ENCODE measurements around the gene TNS2. TPM values are rescaled to one million over a fixed set of nuclear protein-coding genes. Genes with fewer than 3 reads are reported as not detected.

The TNS2 gene
- total and polyA plus RNA-seq, 3 experiments from 2014 or later, result 0.35 to 5.6 (median 2.1) TPM

DNA sequence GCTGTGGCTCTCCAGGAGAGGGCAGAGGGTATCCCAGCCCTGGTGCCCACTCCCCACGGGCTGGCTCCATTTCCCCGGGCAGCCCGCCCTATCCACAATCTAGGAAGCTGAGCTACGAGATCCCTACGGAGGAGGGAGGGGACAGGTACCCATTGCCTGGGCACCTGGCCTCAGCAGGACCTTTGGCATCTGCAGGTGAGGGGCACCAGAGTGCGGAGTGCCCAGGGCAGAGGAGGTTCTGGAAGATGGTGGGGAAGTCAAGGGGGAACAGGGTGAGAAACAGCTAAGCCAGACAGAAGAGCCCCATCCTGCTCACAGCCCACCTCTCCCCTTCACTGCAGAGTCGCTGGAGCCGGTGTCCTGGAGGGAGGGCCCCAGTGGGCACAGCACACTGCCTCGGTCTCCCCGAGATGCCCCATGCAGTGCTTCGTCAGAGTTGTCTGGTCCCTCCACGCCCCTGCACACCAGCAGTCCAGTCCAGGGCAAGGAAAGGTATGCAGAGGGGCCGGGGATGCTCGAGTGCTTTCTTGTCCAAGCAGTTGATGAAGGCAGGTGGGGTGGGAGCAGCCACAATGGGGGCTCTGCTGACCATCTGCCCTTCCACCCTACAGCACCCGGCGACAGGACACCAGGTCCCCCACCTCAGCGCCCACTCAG, 10.3 kb downstream of the TNS2 start:
- H3K27ac ChIP-seq (ENCODE audit: low read depth, low read length), result no peak overlapping the region
- Mint-ChIP-seq H3K4me1 (peaks cover 0 to 6% (median 4%) of the 10 kb centered on the region in 3 donors), H3K4me3 (no peak overlapping the region), H3K27me3 (no peaks in the 10 kb centered on the region), H3K36me3 (peaks cover 0 to 22% (median 3%) of the 10 kb centered on the region in 3 donors), H3K27ac (peak overlapping the region in 2 of 8 donors; percentile 54 to 66), H3K9me3 (no peaks in the 10 kb centered on the region)
- H3K36me3 ChIP-seq (ENCODE audit: insufficient read depth, low read length), result peaks cover 4% of the 10 kb centered on the region
- H3K4me3 ChIP-seq (ENCODE audit: low read length), result no peak overlapping the region
- H3K9me3 ChIP-seq (ENCODE audit: low read length), result no peaks in the 10 kb centered on the region
- DNase-seq, result no peak
- CTCF ChIA-PET, result interaction anchor here (10.9 kb wide), 1 partner anchor 36 kb away, joined by 243 read pairs; the partner anchor contains the start of genes IGFBP6 and SOAT2
- H3K4me1 ChIP-seq (ENCODE audit: insufficient read depth, low read length), result no peaks in the 10 kb centered on the region
- H3K27me3 ChIP-seq (ENCODE audit: insufficient read depth, low read length, poor library complexity, severe bottlenecking), result no peaks in the 10 kb centered on the region
- POLR2A ChIA-PET, result interaction anchor here (2.1 kb wide), 1 partner anchor 13 kb away, joined by 8 read pairs; no protein-coding TSS in a partner anchor

GRCh38 chr12:53060721-53061276, 10.9 kb downstream of the TNS2 start:
- Histone ChIP-seq H3K36me3 (ENCODE audit: insufficient read depth, low read length) (peaks cover 10% of the 10 kb centered on the region), H3K27me3 (ENCODE audit: insufficient read depth, low read length, poor library complexity, severe bottlenecking) (no peaks in the 10 kb centered on the region), H3K4me1 (ENCODE audit: insufficient read depth, low read length) (peaks cover 1% of the 10 kb centered on the region), H3K27ac (ENCODE audit: low read depth, low read length) (no peak overlapping the region), H3K9me3 (ENCODE audit: low read length) (no peaks in the 10 kb centered on the region), H3K4me3 (ENCODE audit: low read length) (no peak overlapping the region)
- Mint-ChIP-seq H3K36me3 (peaks cover under 1 to 28% (median 4%) of the 10 kb centered on the region in 3 donors), H3K27ac (no peak overlapping the region), H3K4me1 (peaks cover 2 to 6% (median 4%) of the 10 kb centered on the region in 3 donors), H3K4me3 (no peak overlapping the region), H3K9me3 (no peaks in the 10 kb centered on the region), H3K27me3 (no peaks in the 10 kb centered on the region)
- ChIA-PET POLR2A (interaction anchor here (2.1 kb wide), 1 partner anchor 13 kb away, joined by 8 read pairs; no protein-coding TSS in a partner anchor), CTCF (interaction anchor here (1.1 to 10.9 kb wide), 5 partner anchors 9 to 285 kb away, joined by 3 to 243 read pairs (median 6); partner anchors contain the start of genes IGFBP6 and SOAT2)
- DNase-seq, result no peak

DNA sequence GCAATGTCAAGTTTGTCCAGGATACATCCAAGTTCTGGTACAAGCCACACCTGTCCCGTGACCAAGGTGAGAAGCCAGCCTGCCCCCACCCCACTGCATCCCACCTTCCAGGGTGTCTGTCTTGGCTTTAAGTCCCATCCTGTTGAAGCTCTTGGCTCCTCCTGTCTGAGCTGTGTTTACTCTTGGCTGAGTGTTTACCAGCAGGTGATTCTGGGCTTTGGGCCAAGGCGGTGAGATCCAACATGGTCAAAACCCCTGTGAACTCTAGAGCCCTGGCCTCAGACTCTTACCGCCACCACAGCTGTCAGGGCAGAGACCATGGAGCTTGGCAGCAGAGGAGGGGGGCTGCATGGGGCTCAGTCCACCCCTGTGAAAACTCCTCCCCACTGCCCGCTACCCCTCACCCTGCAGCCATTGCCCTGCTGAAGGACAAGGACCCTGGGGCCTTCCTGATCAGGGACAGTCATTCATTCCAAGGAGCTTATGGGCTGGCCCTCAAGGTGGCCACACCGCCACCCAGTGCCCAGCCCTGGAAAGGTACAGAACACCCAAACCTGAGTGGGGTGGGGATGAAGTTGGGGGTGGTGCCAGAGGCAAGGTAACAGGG, 11.6 kb downstream of the TNS2 start:
- no peaks in the 10 kb centered on the region for H3K9me3 Mint-ChIP-seq
- Histone ChIP-seq H3K27me3 (ENCODE audit: insufficient read depth, low read length, poor library complexity, severe bottlenecking) (no peaks in the 10 kb centered on the region), H3K36me3 (ENCODE audit: insufficient read depth, low read length) (peaks cover 17% of the 10 kb centered on the region), H3K9me3 (ENCODE audit: low read length) (no peaks in the 10 kb centered on the region), H3K27ac (ENCODE audit: low read depth, low read length) (no peak overlapping the region), H3K4me1 (ENCODE audit: insufficient read depth, low read length) (peaks cover 7% of the 10 kb centered on the region), H3K4me3 (ENCODE audit: low read length) (no peak overlapping the region)
- DNase-seq, result no peak
- peaks cover 4 to 35% (median 4%) of the 10 kb centered on the region in 3 donors for H3K36me3 Mint-ChIP-seq
- ChIA-PET CTCF (interaction anchor here (1.1 to 10.9 kb wide), 5 partner anchors 10 to 284 kb away, joined by 3 to 243 read pairs (median 6); partner anchors contain the start of genes IGFBP6 and SOAT2), POLR2A (interaction anchor here (1.3 to 2.1 kb wide), 2 partner anchors 14 to 17 kb away, joined by 6 to 8 read pairs; partner anchors contain the start of gene SPRYD3)
- peak overlapping the region in 1 of 7 donors; percentile 44 for H3K4me3 Mint-ChIP-seq
- H3K4me1 Mint-ChIP-seq, result peaks cover 8 to 13% (median 10%) of the 10 kb centered on the region in 3 donors
- no peaks in the 10 kb centered on the region for H3K27me3 Mint-ChIP-seq
- peak overlapping the region in 2 of 8 donors; percentile 23 to 80 for H3K27ac Mint-ChIP-seq

DNA sequence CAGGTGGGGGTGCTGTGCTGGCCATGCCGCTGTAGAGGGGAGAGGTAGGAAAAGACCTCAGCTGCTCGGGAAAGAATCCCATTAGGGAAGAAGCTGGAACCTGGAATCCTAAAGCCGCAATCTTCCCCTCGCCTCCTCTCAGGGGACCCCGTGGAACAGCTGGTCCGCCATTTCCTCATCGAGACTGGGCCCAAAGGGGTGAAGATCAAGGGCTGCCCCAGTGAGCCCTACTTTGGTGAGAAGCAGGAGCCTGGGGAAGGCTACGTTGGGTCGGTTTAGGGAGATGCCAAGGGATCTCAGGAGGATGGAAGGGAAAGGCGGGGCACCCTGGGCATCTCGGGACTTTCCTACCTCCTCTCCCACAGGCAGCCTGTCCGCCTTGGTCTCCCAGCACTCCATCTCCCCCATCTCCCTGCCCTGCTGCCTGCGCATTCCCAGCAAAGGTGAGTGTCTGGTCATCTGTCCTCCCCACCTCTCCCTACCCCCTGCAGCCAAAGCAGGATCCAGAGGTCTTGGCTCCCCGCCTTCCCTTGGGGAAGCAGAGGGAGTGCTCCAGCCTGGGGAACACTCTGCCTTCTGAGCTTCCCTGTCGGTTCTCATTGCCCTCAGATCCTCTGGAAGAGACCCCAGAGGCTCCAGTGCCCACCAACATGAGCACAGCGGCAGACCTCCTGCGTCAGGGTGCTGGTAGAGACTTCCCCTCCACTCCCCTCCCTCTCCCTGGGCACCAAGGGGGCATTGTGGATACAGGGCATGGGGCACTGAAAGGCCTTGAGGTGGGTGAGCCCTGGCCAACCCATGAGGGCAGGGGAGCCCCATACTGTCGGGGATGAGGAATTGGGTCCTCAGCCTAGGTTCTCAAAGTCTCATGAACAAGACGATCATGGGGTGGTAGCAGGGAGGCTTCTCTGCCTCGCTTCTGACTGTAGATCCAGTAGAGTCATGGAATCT, 12.4 kb downstream of the TNS2 start:
- H3K27me3 ChIP-seq (ENCODE audit: insufficient read depth, low read length, poor library complexity, severe bottlenecking), result no peaks in the 10 kb centered on the region
- no peaks in the 10 kb centered on the region for H3K27me3 Mint-ChIP-seq
- peaks cover 8 to 15% (median 10%) of the 10 kb centered on the region in 3 donors for H3K4me1 Mint-ChIP-seq
- H3K4me3 ChIP-seq (ENCODE audit: low read length), result no peak overlapping the region
- DNase-seq, result no peak
- H3K9me3 ChIP-seq (ENCODE audit: low read length), result no peaks in the 10 kb centered on the region
- ChIA-PET POLR2A (interaction anchor here (1.2 to 2.1 kb wide), 3 partner anchors 15 to 17 kb away, joined by 3 to 8 read pairs (median 6); partner anchors contain the start of gene SPRYD3), CTCF (interaction anchor here (1.2 to 10.9 kb wide), 4 partner anchors 11 to 34 kb away, joined by 4 to 243 read pairs (median 8); partner anchors contain the start of genes IGFBP6 and SOAT2)
- H3K36me3 Mint-ChIP-seq, result peaks cover 4 to 40% (median 4%) of the 10 kb centered on the region in 3 donors
- H3K27ac Mint-ChIP-seq, result peak overlapping the region in 2 of 8 donors; percentile 26 to 80
- no peak overlapping the region for H3K27ac ChIP-seq (ENCODE audit: low read depth, low read length)
- peaks cover 17% of the 10 kb centered on the region for H3K36me3 ChIP-seq (ENCODE audit: insufficient read depth, low read length)
- H3K4me1 ChIP-seq (ENCODE audit: insufficient read depth, low read length), result peaks cover 7% of the 10 kb centered on the region
- no peaks in the 10 kb centered on the region for H3K9me3 Mint-ChIP-seq
- H3K4me3 Mint-ChIP-seq, result no peak overlapping the region

- Mint-ChIP-seq H3K27me3 (no peaks in the 10 kb centered on the region), H3K4me3 (no peak overlapping the region), H3K27ac (peak overlapping the region in 1 of 8 donors; percentile 74), H3K36me3 (peaks cover 4 to 49% (median 4%) of the 10 kb centered on the region in 3 donors), H3K4me1 (peaks cover 8 to 15% (median 8%) of the 10 kb centered on the region in 3 donors), H3K9me3 (no peaks in the 10 kb centered on the region)
- POLR2A ChIA-PET, result interaction anchor here (1.2 kb wide), 1 partner anchor 16 kb away, joined by 3 read pairs; no protein-coding TSS in a partner anchor
- H3K9me3 ChIP-seq (ENCODE audit: low read length), result no peaks in the 10 kb centered on the region
- DNase-seq, result no peak
- CTCF ChIA-PET, result interaction anchor here (1.2 to 10.9 kb wide), 4 partner anchors 8 to 225 kb away, joined by 3 to 243 read pairs (median 38); partner anchors contain the start of genes IGFBP6 and SOAT2
- no peak overlapping the region for H3K4me3 ChIP-seq (ENCODE audit: low read length)
- no peaks in the 10 kb centered on the region for H3K27me3 ChIP-seq (ENCODE audit: insufficient read depth, low read length, poor library complexity, severe bottlenecking)
- no peak overlapping the region for H3K27ac ChIP-seq (ENCODE audit: low read depth, low read length)
- H3K4me1 ChIP-seq (ENCODE audit: insufficient read depth, low read length), result peaks cover 7% of the 10 kb centered on the region
- peaks cover 17% of the 10 kb centered on the region for H3K36me3 ChIP-seq (ENCODE audit: insufficient read depth, low read length)
Observed at GRCh38 chr12:53062977-53063707, 13.3 kb downstream of the TNS2 start.

DNA sequence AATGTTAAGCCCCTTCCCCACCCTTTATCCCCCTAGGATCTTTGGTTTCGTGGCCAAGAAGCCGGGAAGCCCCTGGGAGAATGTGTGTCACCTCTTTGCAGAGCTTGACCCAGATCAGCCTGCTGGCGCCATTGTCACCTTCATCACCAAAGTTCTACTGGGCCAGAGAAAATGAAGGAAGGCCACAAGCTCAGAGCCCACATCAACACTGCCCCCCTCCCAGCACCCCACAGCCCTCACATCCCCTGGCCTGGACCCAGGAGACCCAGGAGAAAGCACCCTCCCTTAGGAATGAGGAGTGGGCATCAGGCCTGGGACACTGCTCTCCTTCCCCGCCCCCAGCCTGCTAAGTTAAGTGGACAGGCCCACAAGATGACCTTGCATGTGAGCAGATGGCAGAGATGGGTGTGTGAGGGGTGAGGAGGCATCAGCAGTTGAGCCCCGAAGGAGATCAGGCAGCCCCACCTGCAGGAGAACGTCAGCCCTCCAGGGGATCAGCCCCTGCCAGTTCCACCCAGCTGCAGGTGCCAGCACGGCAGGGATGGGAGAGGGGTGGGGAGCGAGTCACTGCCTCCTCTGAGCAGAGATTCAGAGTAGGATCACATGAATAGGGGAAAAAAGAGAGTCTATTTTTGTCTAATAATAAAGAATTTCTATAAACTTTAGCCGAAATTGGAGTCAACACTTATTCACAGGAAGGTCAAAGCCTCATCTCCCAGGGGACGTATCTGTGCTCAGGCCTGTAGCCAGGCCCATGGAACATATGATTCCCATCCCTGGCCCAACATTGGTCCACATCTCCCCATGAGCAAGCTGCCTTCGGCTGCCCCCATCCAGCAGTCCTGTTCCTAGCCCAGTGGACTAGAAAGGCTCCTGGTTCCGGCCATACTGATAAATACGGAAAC, 14.1 kb downstream of the TNS2 start:
- Histone ChIP-seq H3K4me3 (ENCODE audit: low read length) (no peak overlapping the region), H3K36me3 (ENCODE audit: insufficient read depth, low read length) (peaks cover 17% of the 10 kb centered on the region), H3K27me3 (ENCODE audit: insufficient read depth, low read length, poor library complexity, severe bottlenecking) (no peaks in the 10 kb centered on the region), H3K9me3 (ENCODE audit: low read length) (no peaks in the 10 kb centered on the region), H3K27ac (ENCODE audit: low read depth, low read length) (no peak overlapping the region), H3K4me1 (ENCODE audit: insufficient read depth, low read length) (peaks cover 7% of the 10 kb centered on the region)
- DNase-seq, result no peak
- Mint-ChIP-seq H3K4me3 (no peak overlapping the region), H3K9me3 (no peaks in the 10 kb centered on the region), H3K27ac (peak overlapping the region in 3 of 8 donors; percentile 4 to 38 (median 26)), H3K27me3 (no peaks in the 10 kb centered on the region), H3K4me1 (peaks cover 8 to 15% (median 8%) of the 10 kb centered on the region in 3 donors), H3K36me3 (peaks cover 4 to 57% (median 4%) of the 10 kb centered on the region in 3 donors)
- CTCF ChIA-PET, result interaction anchor here (0.9 to 10.9 kb wide), 6 partner anchors 9 to 224 kb away, joined by 3 to 243 read pairs (median 30); partner anchors contain the start of genes IGFBP6, SOAT2 and SPRYD3
- POLR2A ChIA-PET, result interaction anchor here (1.2 kb wide), 1 partner anchor 17 kb away, joined by 3 read pairs; no protein-coding TSS in a partner anchor

Data from CD8-positive, alpha-beta memory T cell (primary cell).